ENCODE results near the gene SLC18A2.

The SLC18A2 gene

DNA sequence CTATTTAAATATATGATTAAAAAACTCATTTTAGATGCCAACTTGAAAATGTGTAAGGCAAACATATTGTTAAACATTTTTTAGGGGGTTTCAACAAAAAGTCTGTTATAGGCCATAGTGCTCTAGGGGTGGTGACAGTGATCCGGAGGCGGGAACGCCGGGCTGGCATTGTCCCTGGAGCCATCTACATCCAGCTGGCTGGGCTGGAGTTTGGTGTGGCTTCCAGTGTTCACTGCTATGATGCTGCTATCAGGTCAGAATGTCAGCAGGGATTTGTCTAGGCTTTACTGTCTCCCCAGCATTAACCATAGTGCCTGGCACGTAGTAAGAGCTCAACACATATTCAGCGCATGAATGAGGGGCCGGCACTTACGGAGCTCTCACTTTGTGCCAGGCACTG, 1.9 kb upstream of the SLC18A2 start:
- no peak for DNase-seq

DNA sequence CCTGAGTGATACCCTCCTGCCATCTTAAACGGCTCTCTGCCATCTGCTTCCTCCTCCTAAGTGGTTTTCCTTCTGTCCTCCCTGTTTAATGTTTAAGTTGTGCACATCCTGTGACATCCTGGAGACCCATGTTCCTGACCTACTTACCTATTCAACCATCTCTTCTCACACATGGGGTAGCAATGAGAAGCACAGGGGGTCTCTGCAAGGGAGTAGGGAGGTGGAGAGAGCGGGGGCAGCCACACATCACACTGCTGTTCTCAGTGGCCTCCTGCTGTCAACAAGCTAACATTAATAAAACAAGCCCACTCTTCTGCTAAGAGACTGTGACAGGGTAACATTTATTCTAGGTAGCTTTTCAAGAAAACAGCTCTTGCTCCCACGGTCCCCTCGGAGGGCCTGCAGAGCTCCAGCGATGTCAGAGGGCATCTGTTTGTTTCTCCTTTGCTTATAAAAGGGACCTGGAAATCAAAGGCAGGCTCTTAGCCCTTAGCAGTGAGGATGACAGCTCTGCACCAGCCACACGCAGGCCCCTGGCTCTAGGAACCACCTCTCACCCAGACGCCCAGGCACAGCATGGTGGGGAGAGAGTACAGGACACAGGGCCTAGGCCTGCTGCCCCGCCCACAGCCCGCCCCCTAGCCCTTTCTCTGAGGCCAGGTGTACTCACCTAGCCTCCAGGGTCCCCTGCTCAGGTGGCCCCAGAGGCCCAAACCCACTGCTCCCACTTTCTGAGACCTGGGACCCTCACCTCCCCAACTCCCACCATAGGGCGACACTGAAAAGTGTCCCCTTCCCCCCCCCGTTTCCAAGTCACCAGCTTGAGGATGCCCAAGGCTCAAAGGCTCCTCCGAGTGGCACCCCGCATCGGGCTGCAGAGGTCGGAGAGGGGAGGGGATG, 943 bp upstream of the SLC18A2 start:
- DNase-seq: no peak

DNA sequence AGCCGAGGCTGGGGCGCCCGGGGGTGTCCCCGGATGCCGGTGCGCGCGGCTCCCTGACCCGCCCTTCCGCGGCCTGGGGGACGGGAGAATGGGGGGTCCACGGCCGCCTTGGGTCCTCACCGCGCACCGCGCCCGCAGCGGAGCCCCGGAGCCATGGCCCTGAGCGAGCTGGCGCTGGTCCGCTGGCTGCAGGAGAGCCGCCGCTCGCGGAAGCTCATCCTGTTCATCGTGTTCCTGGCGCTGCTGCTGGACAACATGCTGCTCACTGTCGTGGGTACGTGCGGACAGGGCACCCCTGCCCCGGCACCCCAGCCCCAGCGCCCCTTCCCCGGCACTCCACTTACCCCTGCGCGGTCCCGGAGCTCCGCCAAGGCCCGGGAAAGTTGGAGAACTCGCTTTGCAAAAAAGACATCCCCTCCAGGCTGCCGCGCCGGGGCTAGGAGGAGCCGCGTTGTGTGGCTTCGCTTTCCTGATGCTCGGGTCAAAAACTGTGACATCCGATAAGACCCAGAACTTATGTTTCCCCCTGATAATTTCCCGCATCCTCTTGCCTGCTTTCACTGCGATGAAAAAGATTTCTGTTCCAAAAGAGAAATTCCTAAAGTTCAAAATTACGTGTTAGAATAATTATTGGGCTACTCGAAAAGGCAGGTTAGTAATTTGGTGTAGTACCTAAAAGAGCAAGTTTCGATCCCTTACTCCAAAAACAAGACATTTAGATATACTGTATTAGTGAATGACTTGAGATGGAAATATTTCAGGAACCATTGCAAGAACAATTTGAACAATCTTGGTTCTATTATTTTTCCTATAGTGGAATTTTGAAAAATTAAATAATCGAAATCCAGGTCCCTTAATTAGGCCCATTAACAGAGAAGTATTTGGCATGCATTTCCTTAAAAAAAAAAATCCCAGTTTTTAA, 888 bp downstream of the SLC18A2 start:
- no peak for DNase-seq

DNA sequence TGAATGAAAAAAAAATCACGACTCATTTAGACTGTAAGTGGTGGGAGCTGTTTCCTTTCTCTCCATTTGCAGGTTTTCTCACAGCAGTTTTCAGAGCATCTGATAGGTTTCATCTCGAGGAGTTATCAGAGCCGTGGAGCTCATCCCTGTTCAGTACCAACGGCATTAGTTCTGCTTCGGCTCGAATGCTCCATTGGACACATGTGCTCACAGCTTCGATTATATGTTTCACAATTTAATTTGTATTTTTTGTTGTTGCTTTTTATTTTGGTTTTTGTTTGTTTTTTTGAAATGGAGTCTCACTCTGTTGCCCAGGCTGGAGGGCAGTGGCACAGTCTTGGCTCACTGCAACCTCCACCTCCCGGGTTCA, 1.5 kb downstream of the SLC18A2 start:
- no peak for DNase-seq

DNA sequence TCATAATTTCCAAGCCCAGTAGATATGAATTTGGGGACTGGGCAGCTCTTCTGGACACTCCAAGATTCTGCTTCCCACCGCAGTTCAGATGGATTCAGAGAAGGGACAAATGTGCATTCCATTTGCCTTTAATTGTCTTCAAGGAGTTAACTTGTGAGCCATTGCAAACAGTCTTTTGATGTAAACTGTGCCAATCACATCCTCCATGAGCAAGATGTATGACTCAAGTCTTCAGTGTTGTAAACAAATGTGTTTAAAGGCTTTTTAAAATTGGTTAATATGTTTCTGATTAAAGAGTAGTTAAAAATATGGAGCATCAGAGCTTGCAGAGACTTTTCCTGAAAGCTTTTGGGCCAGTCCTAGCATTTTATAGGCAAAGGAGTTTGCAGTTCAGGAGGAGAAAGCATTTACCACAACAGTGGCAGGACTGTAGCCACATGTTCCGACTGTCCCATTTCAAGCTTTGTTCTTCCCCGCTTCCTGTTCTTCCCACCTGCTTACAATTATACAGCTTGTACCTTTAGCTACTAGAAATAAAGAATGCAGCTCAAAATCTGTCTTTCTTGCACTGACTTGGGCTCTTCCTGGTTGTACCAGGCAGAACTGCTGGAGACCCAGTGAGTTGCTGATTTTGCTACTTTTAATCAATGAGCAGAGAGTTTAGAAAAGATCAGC, 6.2 kb downstream of the SLC18A2 start:
- DNase-seq: no peak

DNA sequence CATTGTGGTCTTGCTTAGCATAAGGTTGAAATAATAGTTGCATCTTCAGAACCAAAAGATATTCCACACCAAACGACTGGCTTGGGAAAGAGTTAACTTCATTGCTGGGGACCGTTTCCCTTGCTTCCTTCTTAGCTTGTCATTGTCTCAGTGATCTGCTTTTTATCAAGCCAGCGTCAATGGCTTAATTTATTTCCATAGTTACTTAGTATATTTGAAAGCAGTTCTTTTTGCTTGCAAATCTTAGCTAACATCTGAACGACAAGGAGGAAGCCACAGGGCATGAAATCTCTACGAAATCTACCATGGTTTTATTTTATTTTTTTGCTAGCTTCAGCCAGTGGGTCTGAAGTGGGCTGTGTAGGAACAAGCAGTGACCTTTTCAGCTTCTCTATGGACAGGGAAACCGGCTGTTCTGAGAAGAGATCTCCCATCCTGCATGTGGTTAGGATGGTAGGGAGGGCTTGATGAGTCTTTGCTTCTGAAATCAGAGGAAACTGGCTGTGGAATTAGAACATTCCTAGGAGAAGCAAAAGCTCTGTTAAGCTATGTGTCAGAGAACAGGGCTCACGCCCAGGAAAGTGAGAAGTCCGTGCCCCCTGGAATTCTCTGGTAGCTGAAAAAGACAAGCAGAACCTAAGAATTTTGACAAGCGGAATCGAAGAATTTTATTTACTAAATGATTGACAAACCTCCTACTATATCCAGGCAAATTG, 8.0 kb downstream of the SLC18A2 start:
- DNase-seq: no peak

DNA sequence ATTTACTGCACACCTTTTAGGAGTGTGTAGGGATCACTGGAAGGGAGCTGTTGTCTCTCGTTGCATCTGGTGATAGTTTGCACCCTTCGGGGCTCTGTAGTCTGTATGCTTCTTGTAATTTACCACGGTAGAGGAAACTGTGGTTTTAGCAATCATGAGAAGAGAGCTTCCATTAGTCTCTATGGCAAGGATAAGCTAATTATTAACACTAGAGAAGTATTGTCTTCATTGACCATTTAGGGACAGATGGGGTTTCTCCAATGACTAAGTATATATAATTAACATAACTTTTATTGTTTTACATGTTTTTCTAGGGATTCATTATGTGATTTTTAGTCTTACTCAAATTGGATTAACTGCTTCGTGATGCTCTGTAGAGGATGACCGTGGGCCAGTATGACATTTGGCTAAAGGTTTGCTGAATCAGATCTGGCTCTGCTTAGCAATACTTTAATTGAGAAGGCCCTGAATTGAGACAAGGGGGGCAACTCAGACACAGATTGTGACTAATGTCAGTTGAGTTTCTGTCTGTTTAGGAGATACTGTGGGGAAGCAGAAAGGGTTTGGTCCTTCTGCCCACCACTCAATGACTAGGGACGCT, 8.7 kb downstream of the SLC18A2 start:
- DNase-seq: no peak

DNA sequence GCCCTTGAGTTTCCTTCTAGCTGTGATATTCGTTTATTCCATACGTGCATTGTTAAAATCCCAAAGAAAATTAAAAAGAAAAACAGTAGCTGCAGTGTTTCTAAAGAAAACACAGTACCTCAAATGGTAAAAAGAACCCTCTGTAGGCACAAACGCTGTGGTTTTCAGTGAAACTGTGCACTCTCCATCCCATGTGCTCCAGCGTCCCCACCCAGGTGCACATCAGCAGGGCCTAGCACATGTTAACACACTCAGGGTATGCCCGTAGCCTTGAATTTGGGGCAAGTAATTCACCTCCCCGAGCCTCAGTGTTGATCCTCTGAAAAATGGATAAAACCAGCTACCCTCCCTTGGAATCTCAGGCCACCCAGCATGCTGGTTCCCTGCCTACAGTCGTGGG, 9.5 kb downstream of the SLC18A2 start:
- no peak for DNase-seq

DNA sequence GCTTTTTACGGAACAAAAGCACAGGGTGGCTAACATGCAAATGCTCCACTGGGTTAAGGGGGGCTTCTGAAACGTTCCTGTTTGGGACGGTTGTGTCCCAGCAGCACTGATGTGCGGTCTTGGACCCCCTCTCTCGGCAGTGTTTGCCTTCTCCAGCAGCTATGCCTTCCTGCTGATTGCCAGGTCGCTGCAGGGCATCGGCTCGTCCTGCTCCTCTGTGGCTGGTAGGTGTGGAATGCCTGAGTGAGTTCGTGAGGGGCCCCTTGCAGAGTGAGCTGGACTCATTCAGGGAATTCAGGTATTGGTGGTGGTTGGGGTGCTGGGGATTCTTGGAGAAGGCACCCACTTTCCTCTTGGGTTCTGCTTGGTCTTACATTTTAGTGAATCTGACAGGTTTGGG, 13.0 kb downstream of the SLC18A2 start:
- DNase-seq: no peak

DNA sequence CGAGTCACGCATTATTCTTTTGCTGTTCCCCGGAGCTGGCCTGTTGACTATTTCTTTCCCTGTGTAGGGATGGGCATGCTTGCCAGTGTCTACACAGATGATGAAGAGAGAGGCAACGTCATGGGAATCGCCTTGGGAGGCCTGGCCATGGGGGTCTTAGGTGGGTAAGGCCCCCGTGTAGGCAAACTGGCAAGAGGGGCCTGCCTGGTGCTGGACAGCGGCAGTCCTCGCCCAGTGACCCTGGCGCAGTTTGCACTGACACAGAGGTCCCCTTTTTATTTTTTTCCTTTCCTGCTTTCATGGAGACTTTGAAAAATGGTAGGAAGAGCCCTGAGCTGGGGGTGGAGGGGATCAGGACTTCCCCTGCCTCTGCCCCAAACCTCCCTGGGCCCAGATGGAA, 13.4 kb downstream of the SLC18A2 start:
- DNase-seq: no peak

DNA sequence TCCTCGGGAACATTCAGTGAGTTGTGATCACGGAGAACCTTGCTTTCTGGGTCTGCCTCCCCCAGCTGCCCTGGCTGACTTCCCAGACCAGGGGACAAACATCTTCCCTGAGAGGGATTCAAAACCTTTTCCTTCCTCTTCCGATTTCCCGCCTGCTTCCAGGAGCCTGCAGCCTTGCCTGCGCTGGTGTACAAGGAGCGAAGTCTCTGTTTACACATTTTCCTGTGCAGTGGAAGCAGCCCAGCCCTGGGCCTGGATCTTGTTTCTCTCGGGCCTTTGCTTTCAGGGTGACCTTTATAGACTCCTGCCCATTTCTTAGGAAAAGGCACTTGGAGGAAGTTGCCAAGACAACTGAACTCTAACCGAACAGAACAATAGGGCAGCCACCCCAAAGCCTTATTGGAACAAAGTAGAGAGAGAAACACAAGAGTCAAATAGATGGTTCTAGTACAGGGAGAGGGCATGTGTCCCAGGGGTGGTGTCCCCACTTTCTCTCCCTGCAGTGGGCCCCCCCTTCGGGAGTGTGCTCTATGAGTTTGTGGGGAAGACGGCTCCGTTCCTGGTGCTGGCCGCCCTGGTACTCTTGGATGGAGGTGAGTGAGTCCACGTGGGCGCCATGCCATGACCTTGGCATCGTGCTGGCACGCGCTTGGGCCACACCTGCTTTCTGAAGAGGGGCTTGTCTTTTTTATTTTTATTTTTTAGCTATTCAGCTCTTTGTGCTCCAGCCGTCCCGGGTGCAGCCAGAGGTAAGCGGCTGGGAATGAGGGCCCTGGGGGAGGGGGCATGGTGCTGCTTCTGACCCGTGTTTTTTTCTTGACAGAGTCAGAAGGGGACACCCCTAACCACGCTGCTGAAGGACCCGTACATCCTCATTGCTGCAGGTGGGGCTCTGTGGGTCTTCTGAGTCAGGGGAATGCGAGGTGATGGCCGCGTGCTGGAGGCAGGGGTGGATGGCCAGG, 14.1 kb downstream of the SLC18A2 start:
- no peak for DNase-seq

DNA sequence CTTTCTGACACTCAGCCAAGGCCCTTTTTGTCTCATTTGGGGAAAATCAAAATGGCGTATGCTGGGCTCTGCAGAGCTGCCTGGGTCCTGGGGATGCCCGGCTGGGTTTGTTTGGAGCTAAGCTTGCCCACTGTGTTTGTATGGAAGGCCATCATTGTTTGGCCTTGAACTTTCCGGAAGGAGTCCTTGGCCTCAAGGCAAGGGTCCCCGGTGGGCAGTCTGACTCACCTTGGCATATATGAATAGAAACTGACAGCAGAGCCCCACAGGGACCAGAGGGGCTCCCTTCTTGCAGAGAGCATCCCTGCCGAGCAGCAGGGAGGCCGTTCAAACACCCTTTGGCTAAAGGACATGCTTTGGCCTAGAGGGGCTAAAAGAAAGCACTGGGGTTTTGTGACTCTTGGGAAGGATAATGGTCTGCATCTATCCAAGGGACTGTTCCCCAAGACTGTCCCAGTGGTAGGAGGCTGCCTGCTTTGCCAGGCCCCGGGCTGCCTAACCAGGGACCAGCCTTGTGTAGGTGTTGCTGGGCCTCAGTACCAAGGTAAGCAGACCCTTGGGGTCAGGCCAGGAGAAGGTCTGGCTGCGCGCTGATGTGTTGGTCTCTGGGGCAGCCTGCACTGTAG, 15.0 kb downstream of the SLC18A2 start:
- no peak for DNase-seq

DNA sequence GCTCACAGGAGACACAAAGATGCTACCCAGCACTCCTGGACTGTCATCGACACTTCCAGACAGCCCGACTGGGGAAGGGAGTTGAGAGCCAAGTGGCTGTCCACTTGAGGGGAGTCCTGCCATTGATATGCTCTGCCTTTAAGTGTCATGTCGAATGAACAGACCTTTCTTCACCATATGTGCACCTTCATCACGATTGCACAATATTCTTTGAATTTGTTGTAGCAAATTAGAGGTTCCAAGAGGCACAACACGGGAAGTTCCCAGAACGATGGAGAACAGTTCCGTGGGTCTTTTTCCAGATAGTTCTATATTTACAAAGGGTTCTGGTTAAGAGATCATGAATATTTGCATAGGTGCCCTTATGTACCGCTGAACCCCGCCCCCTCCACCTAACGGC, 16.0 kb downstream of the SLC18A2 start:
- DNase-seq: no peak

DNA sequence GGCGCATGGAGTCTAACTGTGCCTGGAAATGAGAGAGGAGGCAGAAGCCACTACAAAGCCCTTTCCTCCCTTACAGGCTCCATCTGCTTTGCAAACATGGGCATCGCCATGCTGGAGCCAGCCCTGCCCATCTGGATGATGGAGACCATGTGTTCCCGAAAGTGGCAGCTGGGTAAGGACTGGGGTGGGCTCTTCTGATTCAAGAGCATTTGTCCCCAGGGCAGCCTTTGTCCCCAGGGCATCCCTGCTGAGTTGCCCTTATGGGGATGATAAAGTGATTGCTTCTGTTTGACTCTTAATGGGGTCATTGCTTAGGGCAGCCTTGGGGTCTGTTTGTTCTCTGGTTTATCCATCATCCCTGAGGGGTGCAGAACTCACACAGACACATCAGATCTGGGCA, 16.8 kb downstream of the SLC18A2 start:
- no peak for DNase-seq

DNA sequence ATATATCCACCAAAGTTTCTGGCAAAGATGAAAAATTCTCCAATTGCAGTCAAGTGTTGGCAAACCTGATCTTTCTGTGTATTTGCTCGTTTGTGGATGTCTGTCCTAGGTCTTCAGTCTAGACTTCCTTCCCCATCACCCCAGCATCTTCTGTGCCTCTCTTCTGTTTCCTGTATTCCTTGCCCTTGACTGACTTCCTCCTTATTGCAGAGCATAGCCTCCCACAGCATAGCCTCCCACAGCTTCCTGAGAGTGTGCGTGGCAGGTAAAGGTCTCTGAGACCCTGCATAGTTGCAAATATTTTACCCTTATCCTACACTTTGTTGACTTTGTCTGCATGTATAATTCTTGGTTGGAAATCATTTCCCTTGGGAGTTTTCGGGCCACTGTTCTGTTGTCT, 18.4 kb downstream of the SLC18A2 start:
- no peak for DNase-seq

DNA sequence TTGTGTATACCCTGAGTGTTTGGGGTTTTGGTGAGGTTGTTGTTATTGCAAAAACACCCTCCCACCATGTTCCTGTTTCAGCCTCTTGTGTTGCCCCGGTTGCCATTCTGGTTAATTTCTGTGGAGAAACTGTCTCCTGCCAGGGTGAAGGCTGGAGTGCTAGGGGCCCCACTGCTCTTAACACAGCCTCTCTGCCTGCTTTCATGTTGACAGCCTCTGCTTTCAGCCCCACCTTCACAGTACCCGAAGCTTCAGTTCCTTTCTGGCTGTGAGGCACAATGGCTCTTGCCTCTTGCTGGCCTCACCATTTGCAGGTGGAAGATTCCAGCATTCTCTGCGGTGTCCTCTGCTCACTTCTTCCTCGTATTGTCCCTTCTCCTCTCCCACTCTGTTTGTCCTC, 19.2 kb downstream of the SLC18A2 start:
- DNase-seq: no peak

DNA sequence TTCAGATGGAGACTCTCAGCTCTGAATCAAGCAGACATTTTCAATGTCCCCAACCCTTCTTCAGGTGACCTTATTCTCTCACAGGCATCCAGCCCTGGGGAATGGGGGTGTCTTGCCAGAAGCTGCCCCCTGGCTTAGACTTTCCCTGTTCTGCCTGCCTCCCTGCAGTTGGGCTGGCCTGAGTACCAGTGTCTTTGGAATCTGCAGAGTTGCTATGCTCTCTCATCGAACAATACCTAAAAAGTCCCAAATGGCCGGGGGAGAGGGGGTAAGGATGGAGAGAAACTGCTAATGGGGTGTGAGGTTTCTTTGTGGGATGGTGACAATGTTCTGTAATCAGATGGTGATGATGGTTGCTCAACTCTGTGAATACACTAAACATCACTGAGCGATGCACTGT, 20.6 kb downstream of the SLC18A2 start:
- no peak for DNase-seq

DNA sequence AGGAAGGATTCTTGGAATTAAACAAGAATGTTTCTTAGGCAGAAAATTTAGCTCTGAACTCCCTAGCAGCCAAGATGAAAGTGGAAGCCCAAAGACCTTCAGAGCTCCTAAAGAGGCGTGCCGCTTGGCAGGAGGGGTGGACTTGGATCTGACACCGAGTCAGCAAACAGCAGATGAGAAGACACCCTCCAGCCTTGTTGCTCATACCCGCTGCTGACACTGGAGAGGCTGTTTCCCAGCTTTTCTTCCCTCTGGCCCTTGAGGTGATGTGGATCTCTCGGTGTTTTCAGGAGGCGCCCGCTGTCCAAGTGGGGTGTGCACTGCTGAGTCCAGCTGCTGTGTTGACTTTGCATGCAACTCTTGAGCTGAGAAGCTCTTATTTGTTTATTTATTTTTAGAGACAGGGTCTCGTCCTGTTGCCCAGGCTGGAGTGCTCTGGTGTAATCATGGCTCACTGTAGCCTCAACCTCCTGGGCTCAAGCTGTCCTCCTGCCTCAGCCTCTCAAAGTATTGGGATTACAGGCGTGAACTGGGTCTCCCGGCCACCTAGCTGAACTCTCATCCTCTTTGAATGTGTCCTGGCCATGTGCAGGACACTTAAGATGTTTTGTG, 21.5 kb downstream of the SLC18A2 start:
- DNase-seq: no peak

DNA sequence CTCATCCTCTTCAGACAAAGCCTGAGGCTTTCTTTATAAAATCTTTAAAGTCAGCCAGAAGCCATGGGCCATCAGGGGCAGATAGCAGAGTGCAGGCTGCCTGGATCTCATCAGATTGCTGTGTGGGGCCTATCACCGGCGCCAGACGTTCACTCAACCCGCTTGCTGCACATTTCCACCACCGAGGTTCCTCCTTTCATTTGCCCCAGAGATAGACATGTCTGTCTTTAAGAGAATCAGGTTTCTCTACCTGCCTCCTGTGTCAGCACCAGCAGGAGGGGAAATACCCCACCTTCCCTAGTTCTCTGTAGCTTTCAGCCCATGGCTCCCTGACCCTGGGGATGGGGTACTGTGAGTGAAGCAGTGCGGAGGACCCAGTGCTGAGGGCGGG, 22.0 kb downstream of the SLC18A2 start:
- no peak for DNase-seq

DNA sequence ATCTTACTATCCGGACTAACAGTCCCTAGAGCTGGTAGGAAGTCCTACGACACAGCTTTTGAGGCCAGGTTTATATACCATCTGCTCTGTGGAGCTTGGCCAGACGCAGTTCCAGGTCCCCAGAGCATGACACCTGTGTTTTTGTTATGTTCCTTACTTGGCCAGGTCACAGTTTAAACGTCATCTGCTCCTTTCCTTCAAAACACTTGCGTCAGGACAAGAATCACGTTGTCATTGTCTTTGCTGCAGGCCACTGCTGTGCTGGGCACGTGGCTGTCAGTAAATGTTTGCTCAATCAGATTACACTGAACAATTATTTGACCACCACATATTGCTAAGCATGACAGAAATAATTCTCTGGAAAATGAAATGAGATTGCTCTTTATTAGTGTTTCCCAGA, 23.9 kb downstream of the SLC18A2 start:
- no peak for DNase-seq

Measured in NCI-H1048 (cell line).